OCI-LY1 (cell line): ENCODE data around the gene PCBP3.

Experiments
- EZH2 ChIP-seq: fragments of 200-600 bp; sonication (generic), shearing (Covaris generic); IDR thresholded peaks from 2 replicates; pipeline ENCODE4 v1.8.0; 2017; ENCODE audit warnings: borderline replicate concordance, mixed run types, mild to moderate bottlenecking, antibody characterized with exemption, low read length, moderate library complexity, mixed read lengths
- TF ChIP-seq, protein P1 (sequence below): fragments of 200-600 bp; sonication (generic), shearing (Covaris generic); IDR thresholded peaks from 2 replicates; pipeline ENCODE4 v1.5.1; 2017; ENCODE audit warnings: mild to moderate bottlenecking, antibody characterized with exemption, low read length, moderate library complexity, mixed read lengths

- TF ChIP-seq, protein P1, sequence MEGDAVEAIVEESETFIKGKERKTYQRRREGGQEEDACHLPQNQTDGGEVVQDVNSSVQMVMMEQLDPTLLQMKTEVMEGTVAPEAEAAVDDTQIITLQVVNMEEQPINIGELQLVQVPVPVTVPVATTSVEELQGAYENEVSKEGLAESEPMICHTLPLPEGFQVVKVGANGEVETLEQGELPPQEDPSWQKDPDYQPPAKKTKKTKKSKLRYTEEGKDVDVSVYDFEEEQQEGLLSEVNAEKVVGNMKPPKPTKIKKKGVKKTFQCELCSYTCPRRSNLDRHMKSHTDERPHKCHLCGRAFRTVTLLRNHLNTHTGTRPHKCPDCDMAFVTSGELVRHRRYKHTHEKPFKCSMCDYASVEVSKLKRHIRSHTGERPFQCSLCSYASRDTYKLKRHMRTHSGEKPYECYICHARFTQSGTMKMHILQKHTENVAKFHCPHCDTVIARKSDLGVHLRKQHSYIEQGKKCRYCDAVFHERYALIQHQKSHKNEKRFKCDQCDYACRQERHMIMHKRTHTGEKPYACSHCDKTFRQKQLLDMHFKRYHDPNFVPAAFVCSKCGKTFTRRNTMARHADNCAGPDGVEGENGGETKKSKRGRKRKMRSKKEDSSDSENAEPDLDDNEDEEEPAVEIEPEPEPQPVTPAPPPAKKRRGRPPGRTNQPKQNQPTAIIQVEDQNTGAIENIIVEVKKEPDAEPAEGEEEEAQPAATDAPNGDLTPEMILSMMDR = no peak
- TF ChIP-seq EZH2 = no peak
These were observed 43.3 kb upstream of the PCBP3 start for GRCh38 chr21:45600248-45600647.
